Measurements from ENCODE around the gene EIPR1. TPM values are rescaled to one million over a fixed set of nuclear protein-coding genes. Genes with fewer than 3 reads are reported as not detected.

Gene EIPR1
- total RNA-seq, 1 donor, result 23.3 TPM

DNA sequence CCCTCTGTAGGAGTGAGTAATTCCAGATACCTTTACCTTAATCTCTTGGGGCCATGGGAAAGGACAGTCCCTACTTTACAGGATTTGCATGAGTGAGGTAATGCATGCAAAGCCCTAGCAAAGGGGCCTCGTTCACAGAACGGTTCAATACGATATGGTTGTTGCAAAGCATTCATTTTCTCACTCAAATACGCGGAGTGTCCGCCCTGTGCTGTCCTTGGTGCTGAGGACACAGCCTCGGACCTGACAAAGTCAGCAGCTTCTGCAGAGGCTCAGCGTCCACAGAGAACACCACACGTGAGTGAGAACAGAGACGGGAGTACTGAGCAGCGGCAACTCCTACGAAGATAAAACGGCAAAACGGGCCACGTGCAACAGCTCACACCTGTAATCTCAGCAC lies 125.7 kb downstream of the EIPR1 start:
- TF ChIP-seq, protein P1, sequence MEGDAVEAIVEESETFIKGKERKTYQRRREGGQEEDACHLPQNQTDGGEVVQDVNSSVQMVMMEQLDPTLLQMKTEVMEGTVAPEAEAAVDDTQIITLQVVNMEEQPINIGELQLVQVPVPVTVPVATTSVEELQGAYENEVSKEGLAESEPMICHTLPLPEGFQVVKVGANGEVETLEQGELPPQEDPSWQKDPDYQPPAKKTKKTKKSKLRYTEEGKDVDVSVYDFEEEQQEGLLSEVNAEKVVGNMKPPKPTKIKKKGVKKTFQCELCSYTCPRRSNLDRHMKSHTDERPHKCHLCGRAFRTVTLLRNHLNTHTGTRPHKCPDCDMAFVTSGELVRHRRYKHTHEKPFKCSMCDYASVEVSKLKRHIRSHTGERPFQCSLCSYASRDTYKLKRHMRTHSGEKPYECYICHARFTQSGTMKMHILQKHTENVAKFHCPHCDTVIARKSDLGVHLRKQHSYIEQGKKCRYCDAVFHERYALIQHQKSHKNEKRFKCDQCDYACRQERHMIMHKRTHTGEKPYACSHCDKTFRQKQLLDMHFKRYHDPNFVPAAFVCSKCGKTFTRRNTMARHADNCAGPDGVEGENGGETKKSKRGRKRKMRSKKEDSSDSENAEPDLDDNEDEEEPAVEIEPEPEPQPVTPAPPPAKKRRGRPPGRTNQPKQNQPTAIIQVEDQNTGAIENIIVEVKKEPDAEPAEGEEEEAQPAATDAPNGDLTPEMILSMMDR (IDR thresholded peaks at IDR 0.05; ENCODE audit: insufficient read depth, low read length), result no peak
- DNase-seq (ENCODE audit: low read depth), result no peak
- H3K4me3 ChIP-seq (ENCODE audit: low read depth, low read length), result no peak overlapping the region

DNA sequence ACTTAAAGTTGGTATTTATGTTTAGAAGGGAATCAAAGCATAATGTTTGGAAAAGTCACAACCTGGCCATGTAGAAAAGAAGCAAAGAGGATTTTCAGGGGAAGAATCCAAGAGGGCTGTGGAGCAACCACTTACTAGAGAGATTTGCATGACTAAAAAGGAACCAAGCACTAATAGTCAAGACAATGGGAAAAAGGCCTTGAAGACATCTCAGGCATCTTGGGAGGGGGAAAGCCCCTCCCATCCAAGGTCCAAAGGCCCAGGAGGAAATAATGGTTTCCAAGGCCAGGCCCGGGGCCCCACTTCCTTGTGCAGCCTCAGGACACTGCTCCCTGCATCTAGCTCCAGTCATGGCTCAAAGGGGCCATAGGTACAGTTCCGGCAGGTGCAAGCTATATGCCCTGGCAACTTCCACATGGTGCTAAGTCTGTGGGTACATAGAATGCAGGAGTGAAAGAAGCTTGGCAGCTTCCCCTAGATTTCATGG lies 128.1 kb downstream of the EIPR1 start:
- TF ChIP-seq, protein P1 (IDR thresholded peaks at IDR 0.05; ENCODE audit: insufficient read depth, low read length), result no peak
- no peak for DNase-seq (ENCODE audit: low read depth)
- no peak overlapping the region for H3K4me3 ChIP-seq (ENCODE audit: low read depth, low read length)

DNA sequence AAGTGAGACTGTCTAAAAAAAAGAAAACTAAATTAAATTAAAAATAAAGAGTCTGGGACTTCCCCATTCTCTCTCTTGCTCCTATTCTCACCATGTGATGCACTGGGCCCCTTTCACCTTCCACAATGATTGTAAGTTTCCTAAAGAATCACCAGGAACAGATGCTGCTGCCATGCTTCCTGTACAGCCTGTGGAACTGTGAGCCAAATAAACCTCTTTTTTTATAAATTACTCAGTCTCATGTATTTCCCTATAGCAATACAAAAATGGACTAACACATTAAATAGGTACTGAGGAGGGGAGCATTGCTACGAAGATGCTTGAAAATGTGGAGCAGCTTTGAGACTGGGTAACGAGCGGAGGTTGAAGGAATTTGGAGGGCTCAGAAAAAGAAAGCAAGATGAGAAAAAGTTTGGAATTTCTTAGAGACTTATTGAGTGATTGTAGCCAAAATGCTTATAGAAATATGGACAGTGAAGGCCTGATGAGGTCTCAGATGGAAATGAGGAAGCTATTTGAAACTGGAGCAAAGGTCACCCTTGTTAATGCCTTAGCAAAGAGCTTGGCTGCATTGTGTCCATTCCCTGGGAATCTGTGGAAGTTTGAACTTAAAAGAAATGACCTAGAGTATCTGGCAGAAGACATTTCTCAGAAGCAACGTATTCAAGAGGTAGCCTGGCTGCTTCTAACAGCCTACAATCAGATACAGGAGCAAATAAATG lies 128.7 kb downstream of the EIPR1 start:
- no peak for DNase-seq (ENCODE audit: low read depth)
- TF ChIP-seq, protein P1 (IDR thresholded peaks at IDR 0.05; ENCODE audit: insufficient read depth, low read length), result no peak
- H3K4me3 ChIP-seq (ENCODE audit: low read depth, low read length), result no peak overlapping the region

DNA sequence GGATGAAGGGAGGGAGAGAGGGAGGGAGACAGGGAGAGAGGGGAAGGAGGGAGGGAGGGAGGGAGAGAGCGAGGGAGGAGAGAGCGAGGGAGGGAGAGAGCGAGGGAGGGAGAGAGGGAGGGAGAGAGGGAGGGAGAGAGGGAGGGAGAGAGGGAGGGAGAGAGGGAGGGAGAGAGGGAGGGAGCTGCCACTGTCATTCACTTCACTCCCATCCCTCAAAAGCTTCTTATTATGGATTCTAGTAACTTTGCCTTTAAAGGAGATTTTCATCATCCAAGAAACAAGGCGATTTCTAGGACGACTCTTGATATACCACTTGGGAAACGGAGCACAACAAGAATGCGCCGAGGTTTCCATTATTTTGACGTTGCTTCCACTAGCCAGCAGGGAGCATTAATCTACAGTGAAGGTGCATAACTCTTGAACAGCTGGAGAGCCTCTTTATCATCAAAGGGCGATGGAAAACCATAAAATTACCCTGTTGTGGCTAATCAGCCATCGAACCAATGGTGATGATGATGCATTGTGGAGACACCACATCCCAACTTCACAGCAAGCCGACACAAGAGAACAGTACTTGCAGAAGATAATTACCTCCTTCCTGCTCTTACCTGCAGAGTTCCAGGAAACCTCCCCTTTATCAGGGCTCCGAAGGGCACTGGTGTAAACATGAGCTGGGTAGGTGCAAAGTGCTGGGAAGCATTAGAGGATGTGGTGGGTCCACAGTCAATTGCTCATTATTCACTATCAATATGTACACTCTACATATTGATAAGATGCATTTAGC lies 130.5 kb downstream of the EIPR1 start:
- no peak for DNase-seq (ENCODE audit: low read depth)
- TF ChIP-seq, protein P1 (IDR thresholded peaks at IDR 0.05; ENCODE audit: insufficient read depth, low read length), result no peak
- H3K4me3 ChIP-seq (ENCODE audit: low read depth, low read length), result no peak overlapping the region

DNA sequence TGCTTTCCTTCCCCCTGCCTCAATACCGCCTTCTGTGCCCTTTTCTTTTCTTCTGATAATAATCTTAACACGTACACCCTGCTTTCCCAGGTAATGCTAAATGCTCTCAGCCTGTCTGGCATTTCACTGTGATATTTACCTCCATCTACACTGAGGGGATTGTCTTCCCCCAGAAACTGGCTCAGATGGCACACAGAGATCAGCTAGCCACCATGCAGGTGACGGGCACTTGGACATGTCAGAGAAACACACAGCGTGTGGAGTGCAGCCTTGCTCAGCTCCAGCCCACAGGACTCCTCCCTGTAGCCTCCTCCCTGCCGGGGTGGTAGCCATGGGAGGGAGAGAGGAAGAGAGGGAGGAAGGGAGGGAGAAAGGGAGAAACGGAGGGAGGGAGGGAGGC lies 131.2 kb downstream of the EIPR1 start:
- no peak for DNase-seq (ENCODE audit: low read depth)
- TF ChIP-seq, protein P1 (IDR thresholded peaks at IDR 0.05; ENCODE audit: insufficient read depth, low read length), result no peak

DNA sequence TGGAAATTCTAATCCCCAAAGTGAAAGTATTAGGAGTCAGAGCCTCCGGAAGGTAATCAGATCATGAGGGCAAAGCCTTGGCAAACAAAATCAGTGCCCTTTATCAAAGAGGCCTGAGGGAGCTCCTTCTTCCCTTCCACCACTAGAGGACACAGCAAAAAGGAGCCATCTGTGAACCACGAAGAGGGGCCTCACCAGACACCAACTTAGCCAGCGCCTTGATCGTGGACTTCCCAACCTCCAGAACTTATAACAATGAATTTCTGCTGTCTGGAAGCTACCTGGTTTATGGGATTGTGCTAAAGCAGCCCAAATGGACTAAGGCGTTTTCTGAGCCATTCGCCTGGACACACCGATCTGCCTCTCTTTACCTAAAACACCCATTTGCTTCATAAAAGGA lies 133.1 kb downstream of the EIPR1 start:
- H3K4me3 ChIP-seq (ENCODE audit: low read depth, low read length), result no peak overlapping the region
- DNase-seq (ENCODE audit: low read depth), result no peak
- TF ChIP-seq, protein P1 (IDR thresholded peaks at IDR 0.05; ENCODE audit: insufficient read depth, low read length), result no peak

More for the DNA sequence above, 131.2 kb downstream of the EIPR1 start:
- no peak overlapping the region for H3K4me3 ChIP-seq (ENCODE audit: low read depth, low read length)
